Activated CD8-positive, alpha-beta memory T cell treated with anti-CD3 and anti-CD28 coated beads for 24 hours (primary cell): ENCODE results near the gene TUBA3C.
"Not testable (repeated sequence)": the region's sequence is repeated elsewhere in the genome, so short reads cannot be mapped to it uniquely, and the experiment has no call there.

Source experiments
- DNase-seq: peaks from one replicate; pipeline ENCODE4 v3.0.0-alpha.2; 2020

TUBA3C gene

GRCh38 chr13:19181621-19182485 is at the start of gene TUBA3C:
Gene TUBA3C (minus strand): TSS chr13:19181824. CDS start chr13:19181747, 77 bp downstream.
- no peak for DNase-seq

GRCh38 chr13:19207413-19207812 is 25.8 kb upstream of the TUBA3C start:
- not testable (repeated sequence) for DNase-seq

GRCh38 chr13:19192622-19193021 is 11.0 kb upstream of the TUBA3C start:
- DNase-seq, result not testable (repeated sequence)

DNA sequence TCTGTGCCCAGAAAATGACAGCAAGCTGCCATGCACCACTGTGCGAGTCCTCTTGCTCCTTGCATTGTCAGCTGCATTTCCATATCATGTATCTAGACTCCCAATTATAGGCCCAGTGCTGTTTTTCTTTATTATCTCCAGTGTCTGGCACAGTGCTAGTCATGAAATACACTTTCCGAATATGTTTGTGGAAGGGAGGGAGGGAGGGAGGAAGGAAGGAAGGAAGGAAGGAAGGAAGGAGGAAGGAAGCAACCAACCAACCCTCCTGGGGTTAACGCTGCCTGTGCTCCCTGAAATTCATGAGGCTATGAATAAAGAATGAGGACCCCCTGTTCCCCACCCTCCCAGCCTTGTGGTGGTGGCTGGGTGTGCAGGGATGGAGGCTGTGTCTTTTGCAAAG is 8.3 kb upstream of the TUBA3C start:
- not testable (repeated sequence) for DNase-seq

GRCh38 chr13:19189368-19189767 is 7.7 kb upstream of the TUBA3C start:
- not testable (repeated sequence) for DNase-seq

DNA sequence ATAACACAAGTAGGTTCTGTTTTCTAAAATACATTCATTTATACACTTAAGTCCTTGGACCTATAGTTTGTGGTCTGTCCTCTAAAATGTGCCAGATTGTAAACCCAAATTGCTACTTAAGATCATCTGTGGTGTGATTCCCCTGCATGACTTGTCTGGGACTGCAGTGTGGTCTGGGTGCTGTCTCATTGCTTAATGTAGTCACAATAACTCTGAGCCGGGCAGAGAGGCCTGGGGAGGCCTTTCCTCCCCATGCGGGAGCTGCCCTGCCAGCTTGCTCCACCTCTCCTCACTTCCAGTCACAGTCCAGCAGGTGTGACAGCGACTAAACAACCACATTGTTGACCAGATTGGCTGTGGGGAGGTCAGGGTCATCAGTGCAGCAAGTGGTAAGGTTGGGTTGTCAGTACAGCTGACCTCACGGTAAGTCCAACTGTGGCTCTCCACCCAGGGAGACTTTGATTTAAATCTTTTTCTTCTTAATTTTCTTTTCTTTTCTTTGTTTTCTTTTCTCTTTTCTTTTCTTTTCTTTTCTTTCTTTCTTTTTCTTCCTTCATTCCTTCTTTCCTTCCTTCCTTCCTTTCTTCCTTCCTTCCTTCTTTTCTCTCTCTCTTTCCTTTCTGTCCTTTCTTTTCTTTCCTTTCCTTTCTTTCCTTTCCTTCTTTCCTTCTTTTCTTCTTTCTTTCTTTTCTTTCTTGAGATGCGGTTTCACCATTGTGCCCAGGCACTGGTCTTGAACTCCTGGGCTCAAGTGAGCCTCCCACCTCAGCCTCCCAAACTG is 4.4 kb upstream of the TUBA3C start:
- DNase-seq, result no peak

DNA sequence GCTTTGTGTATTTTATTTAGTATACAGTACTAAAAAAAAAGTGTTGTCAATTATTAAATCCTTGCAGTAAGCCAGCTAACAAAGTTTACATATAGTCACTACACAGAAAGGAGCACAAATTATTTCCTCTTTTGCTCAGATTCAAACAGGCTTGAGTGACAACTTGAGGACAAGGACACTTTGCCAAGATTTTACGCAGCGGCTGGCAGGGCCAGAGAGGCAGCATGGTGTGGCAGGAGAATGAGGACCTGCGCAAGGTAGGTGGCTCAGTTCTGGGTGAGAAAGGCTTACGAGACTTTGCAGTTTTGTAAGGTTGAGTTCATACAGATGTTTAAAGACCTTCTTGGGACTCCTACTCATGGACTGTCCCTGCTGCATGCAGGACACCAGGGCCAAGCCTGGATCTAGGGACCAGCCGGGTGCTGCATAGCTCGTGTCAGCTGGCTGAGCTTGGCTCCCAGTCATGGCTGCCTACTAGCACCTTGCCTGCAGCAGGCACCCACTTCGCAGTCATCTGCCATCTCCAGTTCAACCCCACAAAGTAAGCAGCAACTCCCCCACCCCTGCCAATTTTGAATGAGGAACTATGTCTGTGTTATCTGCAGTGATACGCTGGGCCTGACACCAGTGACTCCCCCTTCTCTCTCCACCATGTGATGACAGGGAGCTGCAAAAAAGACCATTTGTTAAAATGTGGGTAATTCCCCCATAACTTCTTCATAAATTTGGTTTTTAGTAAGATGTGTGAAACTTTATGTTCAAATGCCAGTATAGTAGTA is 3.7 kb upstream of the TUBA3C start:
- DNase-seq, result no peak

- DNase-seq, result no peak
Measured at GRCh38 chr13:19184176-19184575, 2.6 kb upstream of the TUBA3C start.

- no peak for DNase-seq
Measured at GRCh38 chr13:19183676-19184075, 2.1 kb upstream of the TUBA3C start.

DNA sequence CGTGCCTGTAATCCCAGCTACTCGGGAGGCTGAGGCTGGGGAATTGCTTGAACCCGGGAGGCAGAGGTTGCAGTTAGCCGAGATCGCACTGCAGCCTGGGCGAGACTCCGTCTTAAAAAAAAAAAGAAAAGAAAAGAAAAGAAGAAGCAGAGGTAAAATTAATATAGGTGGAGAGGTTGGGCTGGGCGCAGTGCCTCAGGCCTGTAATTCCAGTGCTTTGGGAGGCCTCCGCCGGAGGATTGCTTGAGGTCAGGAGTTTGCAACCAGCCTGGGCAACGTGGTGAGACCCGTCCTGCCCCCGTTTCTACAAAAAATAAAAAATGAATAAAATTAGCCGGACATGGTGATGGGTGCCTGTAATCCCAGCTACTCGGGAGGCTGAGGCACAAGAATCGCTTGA is 912 bp upstream of the TUBA3C start:
- DNase-seq, result no peak

GRCh38 chr13:19181021-19181620 is 503 bp downstream of the TUBA3C start:
- no peak for DNase-seq

DNA sequence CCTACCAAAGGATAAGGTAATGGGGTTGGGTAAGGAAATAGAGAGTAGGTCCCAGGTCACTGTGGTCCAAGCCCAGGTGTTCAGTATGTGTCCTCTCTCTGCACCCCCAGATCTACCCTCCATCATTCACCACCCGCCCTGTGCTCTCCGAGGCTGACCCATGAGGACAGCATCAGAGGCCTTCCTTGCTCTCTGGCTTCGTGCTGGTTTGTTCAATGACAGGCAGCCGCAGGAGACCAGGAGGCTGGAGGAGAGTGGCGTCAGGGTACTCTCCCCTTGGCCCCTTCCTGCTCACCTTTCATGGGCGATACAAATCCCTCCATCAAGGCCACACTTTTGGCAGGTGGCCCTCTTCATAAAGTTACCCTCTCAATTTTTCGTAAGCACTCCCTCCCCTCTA is 1.7 kb downstream of the TUBA3C start:
- no peak for DNase-seq

DNA sequence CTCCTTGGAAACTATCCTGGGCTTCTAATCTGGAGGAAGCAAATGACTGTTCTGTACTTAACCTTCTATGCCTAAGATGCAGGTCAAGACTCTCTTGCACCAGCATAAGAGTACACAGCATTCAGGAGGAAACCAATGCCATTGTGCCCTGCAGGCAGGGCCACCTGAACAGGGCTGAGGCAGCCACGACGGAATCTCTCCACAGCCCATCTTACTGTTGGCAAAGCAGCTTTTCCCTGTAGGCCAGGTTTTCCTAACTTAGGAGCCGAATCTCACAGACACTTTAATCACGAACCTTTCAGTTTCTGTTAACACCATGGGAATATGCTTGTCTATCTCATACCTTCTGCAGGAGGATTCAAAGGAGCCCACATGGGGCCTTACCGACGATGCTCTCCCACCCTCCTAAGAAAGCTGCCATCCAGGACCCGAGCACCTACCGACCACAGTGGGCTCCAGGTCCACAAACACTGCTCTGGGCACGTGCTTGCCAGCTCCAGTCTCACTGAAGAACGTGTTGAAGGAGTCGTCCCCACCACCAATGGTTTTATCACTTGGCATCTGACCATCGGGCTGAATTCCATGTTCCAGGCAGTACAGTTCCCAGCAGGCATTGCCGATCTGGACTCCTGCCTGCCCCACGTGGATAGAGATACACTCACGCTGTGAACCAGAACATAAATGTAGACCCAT is 2.6 kb downstream of the TUBA3C start:
- no peak for DNase-seq

GRCh38 chr13:19176981-19177776 is 4.4 kb downstream of the TUBA3C start:
- DNase-seq, result not testable (repeated sequence)

DNA sequence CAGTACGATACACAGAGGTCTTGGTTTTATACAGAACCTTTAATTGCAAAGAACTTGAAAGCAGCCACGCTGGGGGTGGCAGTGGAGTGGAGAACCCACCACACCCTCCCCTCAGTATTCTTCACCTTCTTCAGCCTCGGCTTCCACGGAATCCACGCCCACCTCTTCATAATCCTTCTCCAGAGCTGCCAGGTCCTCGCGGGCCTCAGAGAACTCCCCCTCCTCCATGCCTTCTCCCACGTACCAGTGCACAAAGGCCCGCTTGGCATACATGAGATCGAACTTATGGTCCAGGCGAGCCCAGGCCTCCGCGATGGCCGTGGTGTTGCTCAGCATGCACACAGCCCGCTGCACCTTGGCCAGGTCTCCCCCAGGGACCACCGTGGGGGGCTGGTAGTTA is 7.9 kb downstream of the TUBA3C start:
- no peak for DNase-seq

- DNase-seq, result no peak
Measured at GRCh38 chr13:19172647-19173030, 9.0 kb downstream of the TUBA3C start.

GRCh38 chr13:19172007-19172646 is 9.5 kb downstream of the TUBA3C start:
- DNase-seq, result no peak

GRCh38 chr13:19171563-19171962 is 10.1 kb downstream of the TUBA3C start:
- no peak for DNase-seq

DNA sequence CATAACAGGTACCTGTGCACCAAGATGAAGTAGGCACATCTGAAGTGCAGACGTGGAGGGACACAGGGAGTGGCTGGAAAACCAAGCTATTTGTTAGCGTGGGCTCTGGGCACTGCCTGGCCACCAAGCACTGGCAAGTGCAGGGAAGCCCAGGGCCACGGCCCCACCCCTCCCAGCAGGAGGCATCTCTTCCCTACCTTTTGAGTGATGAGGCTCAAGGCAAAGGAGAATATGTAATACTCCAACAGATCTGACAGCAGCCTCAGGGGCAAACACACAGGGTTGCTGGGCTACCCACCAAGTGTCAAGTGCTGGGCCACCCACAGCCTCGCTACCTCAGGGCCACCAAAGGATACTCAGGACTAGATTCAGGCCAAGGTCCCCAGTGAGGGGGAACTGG is 11.6 kb downstream of the TUBA3C start:
- DNase-seq, result no peak

GRCh38 chr13:19169496-19169895 is 12.1 kb downstream of the TUBA3C start:
- no peak for DNase-seq

DNA sequence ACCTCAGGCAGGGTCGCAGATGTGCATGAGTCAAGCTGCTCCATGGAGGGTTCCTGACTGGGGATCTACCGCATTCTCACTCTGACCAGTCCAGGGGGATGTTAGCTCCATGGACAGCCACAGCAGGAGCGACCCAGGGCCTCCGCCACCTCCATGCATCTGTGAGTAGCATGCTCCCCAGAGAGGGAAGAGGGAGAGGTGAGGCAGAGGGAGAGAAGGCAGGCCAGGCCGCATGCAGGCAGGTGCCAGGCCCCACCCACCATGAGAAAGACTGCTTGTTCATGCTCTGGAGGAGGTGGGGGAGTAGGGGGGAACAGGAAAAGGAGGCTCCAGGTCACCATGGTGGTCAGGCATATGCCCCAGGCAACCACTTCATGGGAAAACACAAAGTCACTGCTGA is 20.3 kb downstream of the TUBA3C start:
- DNase-seq, result no peak
